Fibroblast of lung (primary cell): ENCODE data around the gene DDX50. TPM values are rescaled to one million over a fixed set of nuclear protein-coding genes. Genes with fewer than 3 reads are reported as not detected.

Experiments used
- DNase-seq, 2 donors: peaks; one replicate each; pipeline versions ENCODE4 v3.0.0 to v3.0.0-alpha.2; 2010; ENCODE audit warnings: low read depth in 2 of 2
- H2AFZ ChIP-seq: 2 replicates; pipeline ENCODE4 v1.5.1; 2012; ENCODE audit warnings: low read length, control low read depth, inconsistent platforms
- H3K27ac ChIP-seq: 2 replicates; pipeline ENCODE4 v1.5.1; 2011; ENCODE audit warnings: low read length, control low read depth; ENCODE audit not compliant: insufficient read depth
- H3K27me3 ChIP-seq: 2 replicates; pipeline ENCODE4 v1.5.1; 2011; ENCODE audit warnings: mild to moderate bottlenecking, low read length; ENCODE audit not compliant: control insufficient read depth, insufficient read depth
- H3K36me3 ChIP-seq: 2 replicates; pipeline ENCODE4 v1.5.1; 2011; ENCODE audit warnings: low read length; ENCODE audit not compliant: control insufficient read depth, insufficient read depth
- H3K4me1 ChIP-seq: 2 replicates; pipeline ENCODE4 v1.5.1; 2011; ENCODE audit warnings: low read length; ENCODE audit not compliant: control insufficient read depth, insufficient read depth; ENCODE audit errors: extremely low read depth
- H3K4me2 ChIP-seq: 2 replicates; pipeline ENCODE4 v1.5.1; 2011; ENCODE audit warnings: low read length, control low read depth; ENCODE audit not compliant: insufficient read depth; ENCODE audit errors: extremely low read depth
- H3K4me3 ChIP-seq, 4 experiments: fragments of 200-600 bp in 1 of 4; sonication (generic) in 1 of 4; replicated peaks in 1 of 4; 2 replicates each; pipeline ENCODE4 v1.5.1; 2011 to 2016; ENCODE audit warnings: low read length in 4 of 4, low read depth in 3 of 4, mild to moderate bottlenecking in 3 of 4, control low read depth in 2 of 4, inconsistent platforms in 1 of 4, mixed read lengths in 1 of 4; ENCODE audit not compliant: insufficient read depth in 1 of 4; ENCODE audit errors: control extremely low read depth in 1 of 4
- H3K79me2 ChIP-seq: 2 replicates; pipeline ENCODE4 v1.5.1; 2012; ENCODE audit warnings: mild to moderate bottlenecking, low read length, inconsistent platforms; ENCODE audit not compliant: control insufficient read depth, insufficient read depth
- H3K9ac ChIP-seq: 2 replicates; pipeline ENCODE4 v1.5.1; 2011; ENCODE audit warnings: mild to moderate bottlenecking, low read length, control low read depth; ENCODE audit not compliant: insufficient read depth
- H3K9me3 ChIP-seq: 2 replicates; pipeline ENCODE4 v1.5.1; 2012; ENCODE audit warnings: low read depth, low read length; ENCODE audit not compliant: control insufficient read depth, insufficient read depth
- H4K20me1 ChIP-seq: 2 replicates; pipeline ENCODE4 v1.5.1; 2011; ENCODE audit warnings: low read length; ENCODE audit not compliant: control insufficient read depth, insufficient read depth; ENCODE audit errors: extremely low read depth
- EZH2 ChIP-seq: IDR thresholded peaks from 2 replicates; pipeline ENCODE4 v1.5.1; 2012; ENCODE audit warnings: low read length, control low read depth, mild to moderate bottlenecking; ENCODE audit errors: missing control alignments
- polyA plus RNA-seq, 2 donors: library from polyadenylated mRNA; depleted of rRNA in 1 of 2; stranded (reverse) in 1 of 2; unstranded in 1 of 2; fragments of >200 nt; gene quantifications; 2 replicates each; pipeline ENCODE4 v1.2.1, GENCODE V29; 2011 to 2012; ENCODE audit warnings: missing spikeins in 1 of 2
- total RNA-seq: library from RNA; depleted of rRNA; stranded (reverse); fragments of >200 nt; gene quantifications from 2 replicates; pipeline ENCODE4 v1.2.1, GENCODE V29; 2014
- TF ChIP-seq, protein P1 (sequence below), 2 donors: IDR thresholded peaks in 1 of 2; conservative IDR thresholded peaks in 1 of 2; 1 replicate in 1 of 2; 2 replicates in 1 of 2; pipeline ENCODE4 v1.5.1; 2011 to 2012; ENCODE audit warnings: low read length in 2 of 2, control low read depth in 1 of 2, inconsistent platforms in 1 of 2, low read depth in 1 of 2, mild to moderate bottlenecking in 1 of 2

Gene DDX50
- total and polyA plus RNA-seq, 2 donors (not counting 1 experiment from before 2014, with no cell fraction given): 48.6 to 69.7 TPM

GRCh38 chr10:68899186-68899745 lies 1.8 kb upstream of the DDX50 start:
- Histone ChIP-seq H3K27me3 (no peaks in the 10 kb centered on the region), H3K4me3 (no peak overlapping the region), H3K27ac (no peak overlapping the region), H3K4me2 (no peak overlapping the region), H3K79me2 (peaks cover 28% of the 10 kb centered on the region), H3K9ac (no peak overlapping the region), H3K4me1 (no peaks in the 10 kb centered on the region), H3K9me3 (no peaks in the 10 kb centered on the region), H3K36me3 (no peaks in the 10 kb centered on the region), H2AFZ (no peak overlapping the region), H4K20me1 (no peaks in the 10 kb centered on the region)
- DNase-seq: no peak
- no peak for TF ChIP-seq EZH2
- TF ChIP-seq, protein P1, sequence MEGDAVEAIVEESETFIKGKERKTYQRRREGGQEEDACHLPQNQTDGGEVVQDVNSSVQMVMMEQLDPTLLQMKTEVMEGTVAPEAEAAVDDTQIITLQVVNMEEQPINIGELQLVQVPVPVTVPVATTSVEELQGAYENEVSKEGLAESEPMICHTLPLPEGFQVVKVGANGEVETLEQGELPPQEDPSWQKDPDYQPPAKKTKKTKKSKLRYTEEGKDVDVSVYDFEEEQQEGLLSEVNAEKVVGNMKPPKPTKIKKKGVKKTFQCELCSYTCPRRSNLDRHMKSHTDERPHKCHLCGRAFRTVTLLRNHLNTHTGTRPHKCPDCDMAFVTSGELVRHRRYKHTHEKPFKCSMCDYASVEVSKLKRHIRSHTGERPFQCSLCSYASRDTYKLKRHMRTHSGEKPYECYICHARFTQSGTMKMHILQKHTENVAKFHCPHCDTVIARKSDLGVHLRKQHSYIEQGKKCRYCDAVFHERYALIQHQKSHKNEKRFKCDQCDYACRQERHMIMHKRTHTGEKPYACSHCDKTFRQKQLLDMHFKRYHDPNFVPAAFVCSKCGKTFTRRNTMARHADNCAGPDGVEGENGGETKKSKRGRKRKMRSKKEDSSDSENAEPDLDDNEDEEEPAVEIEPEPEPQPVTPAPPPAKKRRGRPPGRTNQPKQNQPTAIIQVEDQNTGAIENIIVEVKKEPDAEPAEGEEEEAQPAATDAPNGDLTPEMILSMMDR (conservative IDR thresholded peaks at IDR 0.05 in 1 of 2, IDR thresholded peaks at IDR 0.05 in 1 of 2; ENCODE audit: low read depth in 1 of 2, low read length in 2 of 2): no peak

DNA sequence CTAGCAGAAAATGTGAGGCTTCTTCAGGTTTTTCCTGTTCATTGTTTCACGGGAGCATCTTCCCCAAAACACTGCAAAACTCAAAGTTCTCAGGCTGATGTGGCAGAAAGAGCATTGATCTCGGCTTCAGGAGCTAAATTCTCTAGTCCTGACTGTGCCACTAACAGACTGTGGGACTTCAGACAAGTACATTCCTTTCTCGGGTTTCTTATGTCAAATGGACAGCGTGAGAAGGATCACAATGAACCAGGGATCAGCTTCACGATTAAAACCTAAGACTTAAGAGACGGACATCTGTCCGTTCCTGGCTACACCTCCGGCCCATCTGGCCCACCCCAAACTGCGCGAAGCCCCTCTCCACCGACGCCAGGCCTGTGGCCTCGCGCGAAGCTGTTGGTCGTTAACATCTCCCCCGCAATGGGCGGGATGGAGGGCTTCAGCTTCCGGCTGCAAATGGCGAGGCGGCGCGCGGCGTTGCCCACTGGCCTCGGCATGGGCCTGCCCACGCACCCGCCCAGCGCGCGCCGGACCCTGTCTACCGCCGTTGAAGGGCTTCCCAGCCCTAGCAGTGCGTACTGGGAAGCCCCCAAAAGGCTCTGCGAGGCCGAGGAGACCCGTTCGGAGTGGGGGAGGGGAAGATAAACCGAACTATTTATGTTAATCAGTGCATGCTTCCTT lies 549 bp upstream of the DDX50 start:
- H3K27me3 ChIP-seq: no peaks in the 10 kb centered on the region
- H3K4me1 ChIP-seq: no peaks in the 10 kb centered on the region
- no peaks in the 10 kb centered on the region for H3K36me3 ChIP-seq
- peak overlapping the region; percentile 76 for H2AFZ ChIP-seq
- peak overlapping the region; percentile 58 to 93 (median 76) for H3K4me3 ChIP-seq
- H3K9me3 ChIP-seq: no peaks in the 10 kb centered on the region
- peak overlapping the region; percentile 94 for H3K9ac ChIP-seq
- H3K79me2 ChIP-seq: peaks cover 38% of the 10 kb centered on the region
- DNase-seq: peak in 1 of 2 donors; percentile 82
- no peak for TF ChIP-seq EZH2
- TF ChIP-seq, protein P1 (conservative IDR thresholded peaks at IDR 0.05 in 1 of 2, IDR thresholded peaks at IDR 0.05 in 1 of 2; ENCODE audit: low read depth in 1 of 2, low read length in 2 of 2): no peak
- no peaks in the 10 kb centered on the region for H4K20me1 ChIP-seq
- H3K4me2 ChIP-seq: peak overlapping the region; percentile 59
- H3K27ac ChIP-seq: peak overlapping the region; percentile 97

GRCh38 chr10:68902382-68902781 lies 1.3 kb downstream of the DDX50 start:
- Histone ChIP-seq H3K79me2 (peaks cover 40% of the 10 kb centered on the region), H3K4me2 (peak overlapping the region; percentile 85), H3K9me3 (no peaks in the 10 kb centered on the region), H3K27ac (no peak overlapping the region), H3K4me3 (peak overlapping the region; percentile 77 to 93 (median 85)), H3K36me3 (no peaks in the 10 kb centered on the region), H3K9ac (no peak overlapping the region), H4K20me1 (no peaks in the 10 kb centered on the region), H3K4me1 (no peaks in the 10 kb centered on the region), H3K27me3 (no peaks in the 10 kb centered on the region), H2AFZ (no peak overlapping the region)
- no peak for DNase-seq
- TF ChIP-seq EZH2: no peak
- TF ChIP-seq, protein P1 (conservative IDR thresholded peaks at IDR 0.05 in 1 of 2, IDR thresholded peaks at IDR 0.05 in 1 of 2; ENCODE audit: low read depth in 1 of 2, low read length in 2 of 2): no peak
